Calu3 (cell line): ENCODE measurements around the gene SPTBN1. TPM values are rescaled to one million over a fixed set of nuclear protein-coding genes. Genes with fewer than 3 reads are reported as not detected.

Source experiments
- BruUV-seq: library from RNA; stranded (reverse); fragments of 400-500 nt; replicated peaks from 2 replicates; lab custom pipeline; 2021; lab: Mats Ljungman, UMichigan
- CTCF ChIA-PET: fragments of 300-600 bp; sonication (Branson Sonifier 250); formaldehyde crosslinking; loops from one replicate; lab custom pipeline; 2022; ENCODE audit warnings: antibody characterized with exemption; lab: Charles Lee
- DNase-seq: peaks from one replicate; pipeline ENCODE4 v3.0.0; 2022
- H3K27ac Mint-ChIP-seq: one replicate; pipeline ENCODE4 v1.8.0; 2022; ENCODE audit warnings: mixed read lengths; ENCODE audit not compliant: unreplicated experiment
- H3K27me3 Mint-ChIP-seq: one replicate; pipeline ENCODE4 v1.8.0; 2022; ENCODE audit warnings: mixed read lengths; ENCODE audit not compliant: unreplicated experiment
- H3K36me3 Mint-ChIP-seq: one replicate; pipeline ENCODE4 v1.8.0; 2022; ENCODE audit warnings: mild to moderate bottlenecking, moderate library complexity, mixed read lengths; ENCODE audit not compliant: insufficient read depth, unreplicated experiment
- H3K4me1 Mint-ChIP-seq: one replicate; pipeline ENCODE4 v1.8.0; 2022; ENCODE audit warnings: mild to moderate bottlenecking, low read depth, mixed read lengths; ENCODE audit not compliant: unreplicated experiment
- H3K4me3 Mint-ChIP-seq: one replicate; pipeline ENCODE4 v1.8.0; 2022; ENCODE audit warnings: mild to moderate bottlenecking, low read depth, moderate library complexity, mixed read lengths; ENCODE audit not compliant: unreplicated experiment
- H3K9me3 Mint-ChIP-seq: one replicate; pipeline ENCODE4 v1.8.0; 2022; ENCODE audit warnings: low read depth, mixed read lengths; ENCODE audit not compliant: unreplicated experiment
- intact Hi-C: fragments of 100-400 bp; cut with micrococcal nuclease; formaldehyde crosslinking; loops from one replicate; pipeline ENCODE4 v1.10.0; 2022; ENCODE audit not compliant: unreplicated experiment
- total RNA-seq: library from RNA; stranded (reverse); gene quantifications from 2 replicates; pipeline ENCODE4 v1.2.3, GENCODE V29; 2022
- TF ChIP-seq, protein P1 (sequence below): fragments of 200-600 bp; IDR thresholded peaks from one replicate; pipeline ENCODE4 v1.8.0; 2022; ENCODE audit warnings: antibody characterized with exemption; ENCODE audit not compliant: unreplicated experiment

SPTBN1 gene
- total RNA-seq, 1 experiment from 2014 or later = 611 TPM

DNA sequence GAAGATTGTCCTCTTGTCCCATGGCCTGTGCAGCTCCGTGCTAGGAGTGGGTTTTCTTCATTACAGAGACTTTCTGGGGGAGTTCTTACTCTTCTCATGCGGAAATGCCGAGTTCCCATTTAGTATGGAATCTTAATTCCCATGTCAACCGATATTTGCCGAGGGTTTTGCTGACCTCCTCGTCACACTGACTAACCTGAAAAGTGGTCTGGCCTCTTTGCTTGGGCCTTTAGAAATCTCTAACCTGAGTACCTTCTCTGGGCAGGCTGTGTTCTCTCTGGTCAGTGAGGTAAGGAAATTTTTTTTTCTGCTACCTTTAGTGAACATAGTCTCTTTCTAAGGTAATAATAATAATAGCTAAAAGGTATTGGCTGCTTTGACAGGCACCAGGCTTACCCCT is 256.4 kb downstream of the SPTBN1 start:
- TF ChIP-seq, protein P1, sequence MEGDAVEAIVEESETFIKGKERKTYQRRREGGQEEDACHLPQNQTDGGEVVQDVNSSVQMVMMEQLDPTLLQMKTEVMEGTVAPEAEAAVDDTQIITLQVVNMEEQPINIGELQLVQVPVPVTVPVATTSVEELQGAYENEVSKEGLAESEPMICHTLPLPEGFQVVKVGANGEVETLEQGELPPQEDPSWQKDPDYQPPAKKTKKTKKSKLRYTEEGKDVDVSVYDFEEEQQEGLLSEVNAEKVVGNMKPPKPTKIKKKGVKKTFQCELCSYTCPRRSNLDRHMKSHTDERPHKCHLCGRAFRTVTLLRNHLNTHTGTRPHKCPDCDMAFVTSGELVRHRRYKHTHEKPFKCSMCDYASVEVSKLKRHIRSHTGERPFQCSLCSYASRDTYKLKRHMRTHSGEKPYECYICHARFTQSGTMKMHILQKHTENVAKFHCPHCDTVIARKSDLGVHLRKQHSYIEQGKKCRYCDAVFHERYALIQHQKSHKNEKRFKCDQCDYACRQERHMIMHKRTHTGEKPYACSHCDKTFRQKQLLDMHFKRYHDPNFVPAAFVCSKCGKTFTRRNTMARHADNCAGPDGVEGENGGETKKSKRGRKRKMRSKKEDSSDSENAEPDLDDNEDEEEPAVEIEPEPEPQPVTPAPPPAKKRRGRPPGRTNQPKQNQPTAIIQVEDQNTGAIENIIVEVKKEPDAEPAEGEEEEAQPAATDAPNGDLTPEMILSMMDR = no peak
- Mint-ChIP-seq H3K4me1 (no peaks in the 10 kb centered on the region), H3K36me3 (peaks cover 14% of the 10 kb centered on the region), H3K4me3 (no peak overlapping the region), H3K27me3 (peaks cover 15% of the 10 kb centered on the region), H3K27ac (no peak overlapping the region), H3K9me3 (no peaks in the 10 kb centered on the region)
- CTCF ChIA-PET = no interaction called here
- DNase-seq = no peak
- BruUV-seq = no TSS peak
- intact Hi-C loops = no loop called here

DNA sequence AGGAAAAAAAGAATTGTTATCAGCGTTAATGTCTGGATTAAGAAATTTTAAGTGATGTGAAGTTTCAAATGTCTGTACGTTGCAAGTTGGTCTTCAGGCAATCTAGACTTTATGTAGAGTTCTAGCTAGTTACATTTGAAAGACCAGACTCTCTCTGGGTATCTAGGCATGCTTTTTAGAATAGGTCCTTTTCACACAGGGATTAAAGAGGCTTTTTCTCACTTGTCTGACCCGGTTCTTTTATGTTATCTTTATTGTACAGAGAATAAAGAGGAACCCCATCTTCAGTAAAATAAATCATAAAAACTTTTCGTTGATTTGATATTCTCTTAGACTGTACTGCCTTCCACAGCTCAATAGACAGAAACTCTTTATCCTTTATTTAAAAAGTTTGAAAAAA is 258.9 kb downstream of the SPTBN1 start:
- Mint-ChIP-seq H3K4me3 (no peak overlapping the region), H3K27ac (no peak overlapping the region), H3K9me3 (no peaks in the 10 kb centered on the region), H3K4me1 (no peaks in the 10 kb centered on the region), H3K36me3 (peaks cover 5% of the 10 kb centered on the region), H3K27me3 (peaks cover 37% of the 10 kb centered on the region)
- CTCF ChIA-PET = no interaction called here
- no peak for DNase-seq
- intact Hi-C loops = no loop called here
- TF ChIP-seq, protein P1 = no peak
- BruUV-seq = no TSS peak

GRCh38 chr2:54716375-54716774 is 260.2 kb downstream of the SPTBN1 start:
- H3K27me3 Mint-ChIP-seq = peaks cover 30% of the 10 kb centered on the region
- DNase-seq = no peak
- H3K4me3 Mint-ChIP-seq = no peak overlapping the region
- no peaks in the 10 kb centered on the region for H3K36me3 Mint-ChIP-seq
- CTCF ChIA-PET = no interaction called here
- no peaks in the 10 kb centered on the region for H3K4me1 Mint-ChIP-seq
- intact Hi-C loops = no loop called here
- BruUV-seq = no TSS peak
- TF ChIP-seq, protein P1 = no peak
- no peaks in the 10 kb centered on the region for H3K9me3 Mint-ChIP-seq
- no peak overlapping the region for H3K27ac Mint-ChIP-seq

DNA sequence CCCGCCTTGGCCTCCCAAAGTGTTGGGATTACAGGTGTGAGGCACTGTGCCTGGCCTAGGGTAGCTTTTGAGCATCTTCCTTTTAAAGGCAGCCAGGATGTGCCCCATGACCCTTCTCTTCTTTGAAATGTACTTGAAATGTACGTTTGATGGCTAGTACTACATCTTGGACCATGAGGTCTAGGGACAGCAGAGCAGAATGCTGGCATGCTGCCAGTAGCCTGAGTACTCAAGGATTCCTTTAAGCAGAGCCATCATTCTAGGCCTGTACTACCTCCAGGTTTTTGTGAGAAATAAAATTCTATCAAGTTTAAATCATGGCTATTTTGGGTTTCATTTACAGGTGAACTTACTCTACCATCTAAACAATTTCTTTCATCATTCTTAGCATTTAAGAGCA is 264.4 kb downstream of the SPTBN1 start:
- Mint-ChIP-seq H3K4me3 (no peak overlapping the region), H3K27ac (no peak overlapping the region), H3K27me3 (peaks cover 51% of the 10 kb centered on the region), H3K4me1 (peaks cover 6% of the 10 kb centered on the region), H3K36me3 (peaks cover 19% of the 10 kb centered on the region), H3K9me3 (no peaks in the 10 kb centered on the region)
- TF ChIP-seq, protein P1 = no peak
- no TSS peak for BruUV-seq
- CTCF ChIA-PET = no interaction called here
- intact Hi-C loops = no loop called here
- no peak for DNase-seq

Other genes starting within 250 kb of the SPTBN1 start
- gene TSPYL6, start 200.1 kb upstream of the SPTBN1 start, total RNA-seq = not detected in 2 replicates